BJ (cell line): Measurements from ENCODE around the gene PTBP3. TPM values are rescaled to one million over a fixed set of nuclear protein-coding genes. Genes with fewer than 3 reads are reported as not detected.

Experiments used
- CTCF ChIA-PET: fragments of 350-600 bp; formaldehyde crosslinking; extraction: SDS; loops from one replicate; lab custom pipeline; 2021; ENCODE audit warnings: antibody characterized with exemption, inconsistent platforms; lab: Yijun Ruan, JAX
- POLR2A ChIA-PET: fragments of 300-600 bp; sonication (Branson Sonifier 250); formaldehyde crosslinking; extraction: SDS; loops from one replicate; lab custom pipeline; 2021; ENCODE audit warnings: antibody characterized with exemption; lab: Charles Lee
- DNase-seq: peaks from one replicate; pipeline ENCODE4 v3.0.0-alpha.2; 2011; ENCODE audit warnings: low read depth
- H3K27me3 ChIP-seq: 2 replicates; pipeline ENCODE4 v1.6.0; 2011; ENCODE audit warnings: low read length; ENCODE audit not compliant: control insufficient read depth, insufficient read depth
- H3K36me3 ChIP-seq: 2 replicates; pipeline ENCODE4 v1.5.1; 2011; ENCODE audit warnings: low read length; ENCODE audit not compliant: control insufficient read depth, insufficient read depth
- H3K4me3 ChIP-seq: 2 replicates; pipeline ENCODE4 v1.5.1; 2011; ENCODE audit warnings: low read depth, mild to moderate bottlenecking, control low read depth, low read length
- polyA plus RNA-seq: library from polyadenylated mRNA; depleted of rRNA; stranded (reverse); fragments of >200 nt; gene quantifications from 2 replicates; pipeline ENCODE4 v1.2.3, GENCODE V29; 2011
- TF ChIP-seq, protein P1 (sequence below): IDR thresholded peaks from 2 replicates; pipeline ENCODE4 v1.5.1; 2011; ENCODE audit warnings: low read depth, mild to moderate bottlenecking, control low read depth, inconsistent platforms, low read length, moderate library complexity; ENCODE audit not compliant: insufficient read depth

Gene PTBP3
- polyA plus RNA-seq, 1 experiment: 44.4 TPM

GRCh38 chr9:112325127-112325526 is 8.3 kb downstream of the PTBP3 start:
- no peaks in the 10 kb centered on the region for H3K27me3 ChIP-seq
- ChIA-PET POLR2A (no interaction called here), CTCF (interaction anchor here (0.9 kb wide), 1 partner anchor 227 kb away, joined by 4 read pairs; no protein-coding TSS in a partner anchor)
- H3K4me3 ChIP-seq: no peak overlapping the region
- no peaks in the 10 kb centered on the region for H3K36me3 ChIP-seq
- DNase-seq: no peak
- TF ChIP-seq, protein P1, sequence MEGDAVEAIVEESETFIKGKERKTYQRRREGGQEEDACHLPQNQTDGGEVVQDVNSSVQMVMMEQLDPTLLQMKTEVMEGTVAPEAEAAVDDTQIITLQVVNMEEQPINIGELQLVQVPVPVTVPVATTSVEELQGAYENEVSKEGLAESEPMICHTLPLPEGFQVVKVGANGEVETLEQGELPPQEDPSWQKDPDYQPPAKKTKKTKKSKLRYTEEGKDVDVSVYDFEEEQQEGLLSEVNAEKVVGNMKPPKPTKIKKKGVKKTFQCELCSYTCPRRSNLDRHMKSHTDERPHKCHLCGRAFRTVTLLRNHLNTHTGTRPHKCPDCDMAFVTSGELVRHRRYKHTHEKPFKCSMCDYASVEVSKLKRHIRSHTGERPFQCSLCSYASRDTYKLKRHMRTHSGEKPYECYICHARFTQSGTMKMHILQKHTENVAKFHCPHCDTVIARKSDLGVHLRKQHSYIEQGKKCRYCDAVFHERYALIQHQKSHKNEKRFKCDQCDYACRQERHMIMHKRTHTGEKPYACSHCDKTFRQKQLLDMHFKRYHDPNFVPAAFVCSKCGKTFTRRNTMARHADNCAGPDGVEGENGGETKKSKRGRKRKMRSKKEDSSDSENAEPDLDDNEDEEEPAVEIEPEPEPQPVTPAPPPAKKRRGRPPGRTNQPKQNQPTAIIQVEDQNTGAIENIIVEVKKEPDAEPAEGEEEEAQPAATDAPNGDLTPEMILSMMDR: no peak

GRCh38 chr9:112323378-112323854 is 10.0 kb downstream of the PTBP3 start:
- no peaks in the 10 kb centered on the region for H3K36me3 ChIP-seq
- H3K4me3 ChIP-seq: no peak overlapping the region
- H3K27me3 ChIP-seq: no peaks in the 10 kb centered on the region
- ChIA-PET POLR2A (interaction anchor here (0.7 kb wide), 1 partner anchor 222 kb away, joined by 3 read pairs; no protein-coding TSS in a partner anchor), CTCF (no interaction called here)
- TF ChIP-seq, protein P1: no peak
- DNase-seq: no peak

DNA sequence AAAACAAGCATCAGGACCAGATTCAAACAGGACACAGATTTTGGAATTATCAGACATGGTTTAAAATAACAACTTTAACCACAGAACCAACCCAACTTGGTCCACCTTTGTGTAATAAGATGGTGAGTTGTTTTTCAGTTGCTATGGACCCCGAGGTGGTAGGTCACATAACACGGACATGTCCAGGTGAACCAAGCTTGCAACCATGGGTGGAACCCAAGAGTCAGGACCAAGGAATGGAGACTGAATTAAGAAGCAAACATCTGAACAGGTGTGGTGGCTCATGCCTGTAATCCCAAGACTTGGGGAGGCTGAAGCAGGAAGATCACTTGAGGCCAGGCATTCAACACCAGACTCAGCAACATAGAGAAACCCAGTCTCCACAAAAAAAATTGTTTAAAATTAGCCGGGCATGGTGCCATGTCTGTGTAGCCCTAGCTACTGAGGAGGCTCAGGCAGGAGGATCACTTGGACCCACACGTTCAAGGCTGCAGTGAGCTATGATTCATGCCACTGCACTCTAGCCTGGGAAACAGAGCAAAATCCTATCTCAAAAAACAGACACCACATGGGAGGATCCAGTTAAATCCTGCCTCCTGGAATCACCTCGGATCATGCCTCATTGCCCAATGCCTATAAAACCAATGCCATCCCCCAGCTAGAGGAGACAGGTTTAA is 10.6 kb downstream of the PTBP3 start:
- H3K4me3 ChIP-seq: no peak overlapping the region
- H3K27me3 ChIP-seq: no peaks in the 10 kb centered on the region
- ChIA-PET CTCF (no interaction called here), POLR2A (no interaction called here)
- TF ChIP-seq, protein P1: no peak
- no peaks in the 10 kb centered on the region for H3K36me3 ChIP-seq
- DNase-seq: no peak

GRCh38 chr9:112316258-112316943 is 17.0 kb downstream of the PTBP3 start:
- ChIA-PET CTCF (interaction anchor here (0.8 kb wide), 1 partner anchor 313 kb away, joined by 3 read pairs; no protein-coding TSS in a partner anchor), POLR2A (no interaction called here)
- Histone ChIP-seq H3K4me3 (no peak overlapping the region), H3K36me3 (no peaks in the 10 kb centered on the region), H3K27me3 (no peaks in the 10 kb centered on the region)
- DNase-seq: no peak
- TF ChIP-seq, protein P1: no peak
